Sigmoid colon (tissue), 3 donors: Measurements from ENCODE around the gene DNAAF5.

Experiments used
- POLR2A ChIP-seq, 2 donors: fragments of 450-650 bp; IDR thresholded peaks; one replicate each; pipeline ENCODE4 v1.6.1; 2016; ENCODE audit warnings: antibody characterized with exemption in 2 of 2, mild to moderate bottlenecking in 2 of 2, moderate library complexity in 2 of 2
- TF ChIP-seq, protein P1 (sequence below), 4 experiments: fragments of 450-650 bp in 3 of 4; fragments of 200-600 bp in 1 of 4; IDR thresholded peaks; one replicate each; pipeline ENCODE4 v1.5.1; 2016 to 2019; ENCODE audit warnings: antibody characterized with exemption in 4 of 4, mild to moderate bottlenecking in 3 of 4, moderate library complexity in 2 of 4

DNA sequence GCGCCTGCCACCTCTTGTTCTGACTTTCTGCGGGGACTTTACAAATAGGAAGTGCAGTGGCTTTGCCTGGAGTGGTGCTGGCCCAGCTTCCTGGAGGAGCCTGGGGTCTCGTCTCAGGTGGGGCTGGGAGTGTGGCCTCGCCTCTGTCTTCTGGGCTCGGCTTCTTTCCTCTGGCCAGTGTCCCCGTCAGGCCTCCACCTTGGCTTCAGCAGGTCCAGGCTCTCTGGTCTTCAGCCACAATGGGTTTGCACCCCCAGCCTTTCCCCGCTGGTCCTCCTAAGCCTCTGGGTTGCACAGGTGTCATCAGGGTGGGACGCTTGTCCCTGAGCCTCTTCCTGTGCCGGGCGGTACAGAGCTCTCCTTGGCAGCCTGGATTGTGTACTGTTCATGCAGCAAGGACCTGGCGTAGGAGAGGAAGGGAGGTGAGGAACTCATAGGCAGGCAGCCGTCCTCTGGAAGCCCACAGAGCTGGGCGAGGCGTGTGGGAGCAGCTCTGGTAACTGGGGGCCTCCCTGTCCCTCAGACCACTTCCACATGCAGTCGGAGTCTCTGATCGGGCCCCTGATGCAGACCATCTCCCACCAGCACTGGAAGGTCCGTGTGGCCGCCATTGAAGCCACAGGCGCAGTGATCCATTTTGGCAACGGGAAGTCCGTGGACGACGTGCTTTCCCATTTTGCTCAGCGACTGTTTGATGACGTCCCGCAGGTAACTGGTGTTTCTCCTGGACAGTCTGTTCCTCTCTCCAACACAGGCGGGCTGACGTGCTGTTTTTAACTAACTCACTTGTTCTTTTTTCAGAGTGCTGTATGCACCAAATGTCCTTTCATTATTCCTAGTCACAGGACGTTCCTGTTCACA, 2.9 kb downstream of the DNAAF5 start:
- TF ChIP-seq POLR2A (IDR thresholded peaks at IDR 0.05) = no peak
- TF ChIP-seq, protein P1, sequence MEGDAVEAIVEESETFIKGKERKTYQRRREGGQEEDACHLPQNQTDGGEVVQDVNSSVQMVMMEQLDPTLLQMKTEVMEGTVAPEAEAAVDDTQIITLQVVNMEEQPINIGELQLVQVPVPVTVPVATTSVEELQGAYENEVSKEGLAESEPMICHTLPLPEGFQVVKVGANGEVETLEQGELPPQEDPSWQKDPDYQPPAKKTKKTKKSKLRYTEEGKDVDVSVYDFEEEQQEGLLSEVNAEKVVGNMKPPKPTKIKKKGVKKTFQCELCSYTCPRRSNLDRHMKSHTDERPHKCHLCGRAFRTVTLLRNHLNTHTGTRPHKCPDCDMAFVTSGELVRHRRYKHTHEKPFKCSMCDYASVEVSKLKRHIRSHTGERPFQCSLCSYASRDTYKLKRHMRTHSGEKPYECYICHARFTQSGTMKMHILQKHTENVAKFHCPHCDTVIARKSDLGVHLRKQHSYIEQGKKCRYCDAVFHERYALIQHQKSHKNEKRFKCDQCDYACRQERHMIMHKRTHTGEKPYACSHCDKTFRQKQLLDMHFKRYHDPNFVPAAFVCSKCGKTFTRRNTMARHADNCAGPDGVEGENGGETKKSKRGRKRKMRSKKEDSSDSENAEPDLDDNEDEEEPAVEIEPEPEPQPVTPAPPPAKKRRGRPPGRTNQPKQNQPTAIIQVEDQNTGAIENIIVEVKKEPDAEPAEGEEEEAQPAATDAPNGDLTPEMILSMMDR (IDR thresholded peaks at IDR 0.05) = no peak
